HG02642 (cell line): ENCODE results near the gene GLIS1.

Experiments
- ATAC-seq: cut with Tn5 transposase; IDR thresholded peaks from one replicate; pipeline ENCODE4 v1.9.1; 2021; ENCODE audit warnings: mild to moderate bottlenecking; ENCODE audit not compliant: unreplicated experiment, poor library complexity

The GLIS1 gene

GRCh38 chr1:53622531-53622930, 116.4 kb downstream of the GLIS1 start:
- ATAC-seq = no peak

- no peak for ATAC-seq
Observed at GRCh38 chr1:53621144-53621543, 117.8 kb downstream of the GLIS1 start.

DNA sequence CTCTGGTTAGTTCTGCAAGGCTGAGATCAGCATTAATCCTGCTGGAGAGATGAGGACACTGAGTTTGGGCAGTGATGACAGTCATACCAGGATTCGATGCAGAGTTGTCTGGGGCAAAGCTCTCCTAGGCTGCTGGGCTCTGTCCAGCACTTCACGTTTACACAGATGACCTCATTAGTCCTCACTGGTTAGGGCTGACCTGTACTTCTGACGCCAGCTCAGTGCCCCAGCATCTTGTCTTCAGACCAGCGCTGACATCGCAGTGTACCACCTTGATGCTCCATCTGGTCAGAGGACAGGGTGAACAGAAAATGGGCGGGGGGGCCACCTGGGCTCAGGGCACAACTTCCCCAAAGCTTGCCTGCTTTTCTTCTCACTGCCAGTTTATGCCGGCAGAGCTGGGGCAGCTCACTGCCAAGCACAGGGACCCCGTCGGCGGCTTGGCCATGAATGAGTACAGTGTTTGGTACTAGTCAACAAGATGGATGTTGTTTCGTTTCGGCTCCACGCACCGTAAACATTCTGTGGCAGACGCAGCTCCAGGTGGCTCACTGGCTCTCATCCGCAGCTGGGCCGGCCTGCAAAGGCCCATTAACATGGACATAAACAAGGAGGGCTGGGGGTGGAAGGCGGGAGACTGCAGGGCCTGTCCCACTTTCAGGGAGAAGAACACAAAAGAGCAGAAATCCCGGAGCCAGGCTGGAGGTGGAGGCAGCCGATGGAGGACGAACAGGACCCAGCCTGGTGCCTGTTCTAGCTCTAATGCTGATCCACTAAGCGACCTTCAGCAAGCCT, 118.7 kb downstream of the GLIS1 start:
- ATAC-seq = no peak

DNA sequence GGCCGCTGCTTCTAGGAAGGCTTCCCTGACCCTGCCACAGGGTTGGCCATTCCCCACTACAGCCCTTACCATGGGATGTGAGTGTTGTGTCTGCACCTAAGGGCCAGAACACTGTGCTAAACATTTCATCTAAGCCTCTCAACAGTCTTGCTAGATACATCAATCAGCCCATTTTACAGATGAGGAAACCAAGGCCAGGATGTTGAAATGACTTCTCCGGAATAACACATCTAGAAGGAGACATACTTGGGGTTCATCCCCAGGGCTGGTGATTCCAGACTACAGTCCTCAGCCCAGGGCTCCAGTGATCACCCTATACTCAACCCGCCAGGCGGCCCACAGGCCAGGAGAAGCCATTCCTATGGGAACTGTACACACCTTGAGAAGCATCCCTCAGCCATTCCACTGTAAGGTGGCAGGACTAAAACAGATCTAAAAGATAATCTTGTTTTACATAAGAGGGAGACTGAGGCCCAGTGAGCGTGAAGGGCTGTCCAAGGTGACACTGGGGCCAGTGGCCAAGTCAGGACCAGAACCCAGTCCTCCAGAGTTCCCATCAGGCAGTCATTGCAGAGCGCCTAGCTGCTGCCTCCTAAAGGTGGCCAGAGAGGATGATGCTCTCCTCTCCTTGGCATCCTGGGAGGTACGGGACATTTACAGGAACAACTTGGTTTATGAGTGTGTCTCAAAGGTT, 119.5 kb downstream of the GLIS1 start:
- no peak for ATAC-seq

DNA sequence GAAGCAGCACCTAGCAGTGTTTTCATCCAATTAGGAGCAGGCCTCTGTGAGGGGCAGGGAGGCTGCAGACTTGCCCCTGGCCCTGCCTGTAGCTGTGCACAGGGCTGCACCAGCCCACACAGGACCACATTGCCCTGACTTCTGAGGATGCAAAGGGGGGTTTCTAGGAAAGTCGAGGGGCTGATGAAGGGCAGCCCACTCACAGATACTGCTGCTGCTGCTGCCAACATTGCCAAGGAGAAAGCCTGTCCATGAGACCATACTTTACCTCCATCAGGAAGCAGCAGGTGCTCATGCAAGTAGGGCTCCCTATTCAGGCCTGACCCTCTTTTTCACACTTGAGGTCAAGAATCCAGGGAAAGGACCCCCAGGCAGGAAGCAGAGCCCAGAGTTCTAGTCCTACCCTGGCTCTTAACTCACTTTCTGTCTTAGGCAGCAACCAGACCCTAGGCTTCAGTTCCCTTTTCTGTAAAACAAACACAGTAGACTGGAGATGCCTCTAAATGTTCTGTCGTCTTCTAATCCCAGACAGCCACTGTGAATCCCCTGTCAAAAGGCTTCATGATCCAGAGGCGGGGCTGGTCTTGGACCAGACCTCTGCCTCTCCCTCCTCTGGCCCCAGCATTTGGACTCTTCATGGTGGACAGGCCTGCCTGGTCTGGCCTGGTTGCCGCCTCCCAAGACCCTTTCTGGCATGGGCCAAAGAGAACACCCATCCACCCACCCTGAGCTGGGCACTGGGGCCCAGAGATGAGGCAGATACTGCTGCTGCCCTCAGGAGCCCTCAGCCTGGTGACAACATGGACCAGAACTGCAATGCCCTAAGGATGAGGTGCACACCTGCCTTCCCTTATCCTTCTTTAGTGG, 120.2 kb downstream of the GLIS1 start:
- ATAC-seq = no peak

DNA sequence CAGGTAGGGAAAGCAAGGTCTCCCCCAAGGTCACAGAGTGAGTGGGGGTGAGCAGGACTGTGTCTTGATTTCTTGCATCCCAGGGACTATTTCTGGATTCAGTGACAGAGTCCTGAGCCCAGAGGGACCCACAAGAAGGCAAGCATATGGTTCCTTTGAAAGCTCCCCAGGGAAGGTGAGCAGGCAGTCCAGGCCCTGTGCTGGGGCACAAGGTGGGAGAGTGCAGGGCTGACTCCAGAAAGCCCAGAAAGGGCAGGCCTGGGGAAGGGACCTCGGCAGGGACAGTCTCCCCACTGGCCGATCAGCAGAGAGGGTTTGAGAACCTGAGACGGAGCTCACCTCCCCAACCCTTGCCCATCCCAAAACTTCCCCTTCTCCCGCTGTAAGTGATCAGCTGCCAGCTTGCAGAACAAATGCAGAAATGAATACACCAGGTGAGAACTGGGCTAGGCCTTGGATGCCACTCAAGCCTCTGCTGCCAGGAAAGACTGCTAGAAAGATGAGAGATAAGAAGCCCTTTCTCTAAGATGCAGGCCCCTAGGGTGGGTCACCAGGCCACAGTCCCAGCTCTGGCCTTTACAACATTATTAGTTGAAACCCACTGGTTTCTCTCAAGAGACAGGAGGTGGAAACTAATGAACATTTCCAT, 121.0 kb downstream of the GLIS1 start:
- no peak for ATAC-seq

DNA sequence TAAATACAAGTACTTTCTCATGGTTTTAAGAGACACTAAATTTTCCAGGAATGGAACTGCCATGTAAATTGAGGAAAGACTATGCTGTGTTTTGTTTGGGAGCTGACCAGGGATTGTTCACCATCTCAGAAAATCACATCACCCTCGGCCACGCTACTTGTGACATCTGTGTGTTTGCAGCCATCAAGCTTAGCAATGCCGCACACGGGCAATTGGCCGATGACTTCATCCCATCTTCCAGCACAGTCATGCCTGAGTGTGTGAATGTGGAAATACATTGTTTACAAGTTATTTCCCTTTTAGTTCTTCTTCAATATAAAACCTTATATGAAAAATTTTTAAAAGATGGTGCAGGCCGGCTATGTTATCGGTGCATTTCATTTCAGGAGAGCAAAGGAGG, 121.6 kb downstream of the GLIS1 start:
- ATAC-seq = no peak

DNA sequence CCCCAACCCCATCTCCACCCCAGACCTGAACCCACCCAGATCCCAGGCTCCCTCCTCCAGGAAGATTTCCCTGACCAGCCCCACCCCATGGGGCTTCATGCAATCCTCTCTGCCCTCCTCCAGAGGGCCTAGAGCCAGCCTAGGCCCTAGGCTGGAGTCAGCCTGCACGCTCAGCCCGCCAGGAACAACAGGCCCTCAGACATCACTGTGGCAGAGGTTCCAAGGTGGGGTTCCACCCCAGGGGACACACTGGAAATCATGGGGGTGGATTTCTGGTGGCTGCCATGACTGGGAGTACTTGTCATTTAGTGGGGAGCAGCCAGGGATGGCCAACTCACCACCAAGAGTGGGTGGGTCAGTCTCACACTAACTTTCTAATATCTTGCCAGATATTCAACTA, 122.0 kb downstream of the GLIS1 start:
- ATAC-seq = no peak

DNA sequence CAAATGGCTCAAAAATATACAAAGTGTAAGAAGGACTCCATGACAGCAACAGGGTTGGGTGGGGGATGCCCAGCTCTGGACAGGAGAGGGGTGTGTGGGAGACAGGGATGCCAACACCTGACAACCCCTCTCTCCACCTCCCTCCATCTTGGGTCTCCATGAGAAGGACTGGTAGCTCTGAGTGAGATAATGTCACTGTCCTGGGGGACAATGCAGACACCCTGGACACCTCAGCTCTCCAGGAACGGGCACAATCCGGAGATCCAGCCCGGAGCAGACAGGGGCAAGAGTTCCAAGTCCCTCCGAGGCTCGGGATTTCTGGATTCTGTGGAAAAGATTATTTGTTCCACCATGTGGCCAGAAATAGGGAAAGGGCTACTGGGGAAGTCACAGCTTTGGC, 122.5 kb downstream of the GLIS1 start:
- ATAC-seq = no peak

DNA sequence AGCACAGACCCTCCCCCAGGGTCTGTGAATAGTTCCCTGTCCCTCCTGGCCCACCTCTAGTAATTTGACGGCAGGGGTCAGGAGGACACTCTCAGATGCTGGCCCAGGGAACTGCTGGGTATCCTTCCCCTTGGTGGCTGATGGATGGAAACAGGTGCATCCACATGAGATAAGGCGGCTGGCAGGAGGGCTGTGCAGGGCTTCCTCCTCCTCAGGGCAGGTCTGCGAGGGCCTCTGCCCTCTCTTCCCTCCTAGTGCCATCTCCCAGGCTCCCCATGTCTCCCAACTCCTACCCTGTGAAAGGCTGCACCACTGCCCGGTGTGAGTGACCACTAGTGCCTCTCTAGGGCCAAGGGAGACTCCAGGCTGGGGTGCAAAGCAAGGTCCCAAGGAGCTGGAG, 123.9 kb downstream of the GLIS1 start:
- ATAC-seq = no peak

DNA sequence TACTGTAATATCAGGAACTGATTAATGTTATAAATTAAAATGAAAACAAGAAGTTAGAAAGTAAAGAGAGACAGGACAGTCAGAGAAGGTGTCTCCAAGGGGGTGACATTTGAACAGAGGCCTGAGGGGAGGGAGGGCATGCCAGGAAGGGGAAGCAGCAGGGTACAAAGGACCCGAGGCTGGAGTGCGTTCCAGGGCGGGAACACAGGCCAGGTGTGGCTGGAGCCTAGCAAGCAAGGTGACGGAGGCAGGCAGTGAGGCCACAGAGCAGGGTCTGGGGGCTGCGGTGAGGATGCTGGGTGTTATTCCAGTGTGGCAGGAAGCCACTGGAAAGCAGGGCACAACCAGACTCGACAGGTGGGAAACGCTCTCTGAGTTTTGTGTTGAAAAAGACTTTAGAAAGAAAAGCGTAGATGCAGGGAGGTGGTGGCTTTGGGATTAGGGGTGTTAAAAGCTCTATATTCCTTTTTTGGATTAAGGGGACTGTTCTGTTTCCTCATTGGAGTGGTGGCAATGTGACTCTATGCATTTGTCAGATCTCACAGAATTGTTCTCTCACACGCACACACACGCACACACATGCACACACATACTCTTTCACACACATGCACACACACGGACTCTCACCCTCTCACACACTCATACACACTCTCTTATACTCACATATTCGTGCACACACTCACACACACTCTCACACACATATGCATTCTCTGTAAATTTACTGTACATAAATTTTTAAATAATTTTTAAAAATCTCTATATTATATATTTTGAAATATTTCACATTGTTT, 124.5 kb downstream of the GLIS1 start:
- ATAC-seq = no peak

- ATAC-seq = no peak
Observed at GRCh38 chr1:53608676-53609075, 130.3 kb downstream of the GLIS1 start.

GRCh38 chr1:53608071-53608470, 130.9 kb downstream of the GLIS1 start:
- no peak for ATAC-seq

GRCh38 chr1:53606651-53607051, 132.3 kb downstream of the GLIS1 start:
- no peak for ATAC-seq

GRCh38 chr1:53606197-53606596, 132.8 kb downstream of the GLIS1 start:
- ATAC-seq = no peak

DNA sequence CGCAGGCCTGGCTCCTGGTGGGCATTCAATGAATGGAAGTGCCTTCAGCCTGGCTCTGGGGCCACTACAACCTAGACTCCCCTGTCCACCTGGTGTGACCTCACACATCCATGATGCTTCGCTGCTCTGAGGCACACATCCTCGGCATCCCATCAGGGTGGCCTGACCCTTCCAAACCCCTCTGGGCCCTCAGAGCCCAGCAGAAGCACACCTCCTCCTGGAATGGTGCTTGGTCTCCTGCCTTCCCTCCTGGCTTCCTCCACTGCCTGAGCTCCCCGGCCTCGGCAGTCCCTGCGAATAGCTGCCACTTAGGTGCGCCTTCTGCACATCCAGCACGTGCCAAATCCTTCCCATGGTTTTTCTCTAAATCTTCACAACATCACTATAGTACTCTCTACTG, 133.8 kb downstream of the GLIS1 start:
- ATAC-seq = no peak

- ATAC-seq = no peak
Observed at GRCh38 chr1:53604291-53604919, 134.6 kb downstream of the GLIS1 start.

GRCh38 chr1:53603431-53603830, 135.5 kb downstream of the GLIS1 start:
- no peak for ATAC-seq
